ENCODE results near the gene PRSS8.

Gene PRSS8

DNA sequence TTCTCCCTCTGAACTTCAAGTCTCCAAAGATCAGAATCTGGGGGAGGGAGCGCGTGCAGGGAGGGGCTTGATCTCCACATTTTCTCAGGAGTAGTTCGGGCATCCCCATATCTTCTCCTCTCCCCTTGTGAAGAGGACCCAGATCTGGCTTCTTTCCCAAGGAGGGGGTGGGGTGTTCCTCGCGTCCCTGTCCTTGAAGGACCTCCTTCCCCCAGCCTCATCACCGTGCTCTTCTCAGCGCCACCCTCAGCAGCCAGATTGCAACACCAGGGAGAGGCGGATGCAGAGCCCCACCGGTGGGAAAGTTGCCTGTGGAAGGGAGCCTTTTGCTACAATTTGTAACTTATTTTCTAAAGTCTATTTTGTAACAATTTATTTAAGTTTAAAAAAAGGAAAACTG, 52.4 kb downstream of the PRSS8 start:
- TF ChIP-seq, protein P1, sequence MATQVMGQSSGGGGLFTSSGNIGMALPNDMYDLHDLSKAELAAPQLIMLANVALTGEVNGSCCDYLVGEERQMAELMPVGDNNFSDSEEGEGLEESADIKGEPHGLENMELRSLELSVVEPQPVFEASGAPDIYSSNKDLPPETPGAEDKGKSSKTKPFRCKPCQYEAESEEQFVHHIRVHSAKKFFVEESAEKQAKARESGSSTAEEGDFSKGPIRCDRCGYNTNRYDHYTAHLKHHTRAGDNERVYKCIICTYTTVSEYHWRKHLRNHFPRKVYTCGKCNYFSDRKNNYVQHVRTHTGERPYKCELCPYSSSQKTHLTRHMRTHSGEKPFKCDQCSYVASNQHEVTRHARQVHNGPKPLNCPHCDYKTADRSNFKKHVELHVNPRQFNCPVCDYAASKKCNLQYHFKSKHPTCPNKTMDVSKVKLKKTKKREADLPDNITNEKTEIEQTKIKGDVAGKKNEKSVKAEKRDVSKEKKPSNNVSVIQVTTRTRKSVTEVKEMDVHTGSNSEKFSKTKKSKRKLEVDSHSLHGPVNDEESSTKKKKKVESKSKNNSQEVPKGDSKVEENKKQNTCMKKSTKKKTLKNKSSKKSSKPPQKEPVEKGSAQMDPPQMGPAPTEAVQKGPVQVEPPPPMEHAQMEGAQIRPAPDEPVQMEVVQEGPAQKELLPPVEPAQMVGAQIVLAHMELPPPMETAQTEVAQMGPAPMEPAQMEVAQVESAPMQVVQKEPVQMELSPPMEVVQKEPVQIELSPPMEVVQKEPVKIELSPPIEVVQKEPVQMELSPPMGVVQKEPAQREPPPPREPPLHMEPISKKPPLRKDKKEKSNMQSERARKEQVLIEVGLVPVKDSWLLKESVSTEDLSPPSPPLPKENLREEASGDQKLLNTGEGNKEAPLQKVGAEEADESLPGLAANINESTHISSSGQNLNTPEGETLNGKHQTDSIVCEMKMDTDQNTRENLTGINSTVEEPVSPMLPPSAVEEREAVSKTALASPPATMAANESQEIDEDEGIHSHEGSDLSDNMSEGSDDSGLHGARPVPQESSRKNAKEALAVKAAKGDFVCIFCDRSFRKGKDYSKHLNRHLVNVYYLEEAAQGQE (IDR thresholded peaks at IDR 0.05; ENCODE audit: low read depth) = no peak
- TF ChIP-seq YY1 (IDR thresholded peaks at IDR 0.05; ENCODE audit: low read depth) = no peak
- TF ChIP-seq TEAD4 (IDR thresholded peaks at IDR 0.05) = no peak

DNA sequence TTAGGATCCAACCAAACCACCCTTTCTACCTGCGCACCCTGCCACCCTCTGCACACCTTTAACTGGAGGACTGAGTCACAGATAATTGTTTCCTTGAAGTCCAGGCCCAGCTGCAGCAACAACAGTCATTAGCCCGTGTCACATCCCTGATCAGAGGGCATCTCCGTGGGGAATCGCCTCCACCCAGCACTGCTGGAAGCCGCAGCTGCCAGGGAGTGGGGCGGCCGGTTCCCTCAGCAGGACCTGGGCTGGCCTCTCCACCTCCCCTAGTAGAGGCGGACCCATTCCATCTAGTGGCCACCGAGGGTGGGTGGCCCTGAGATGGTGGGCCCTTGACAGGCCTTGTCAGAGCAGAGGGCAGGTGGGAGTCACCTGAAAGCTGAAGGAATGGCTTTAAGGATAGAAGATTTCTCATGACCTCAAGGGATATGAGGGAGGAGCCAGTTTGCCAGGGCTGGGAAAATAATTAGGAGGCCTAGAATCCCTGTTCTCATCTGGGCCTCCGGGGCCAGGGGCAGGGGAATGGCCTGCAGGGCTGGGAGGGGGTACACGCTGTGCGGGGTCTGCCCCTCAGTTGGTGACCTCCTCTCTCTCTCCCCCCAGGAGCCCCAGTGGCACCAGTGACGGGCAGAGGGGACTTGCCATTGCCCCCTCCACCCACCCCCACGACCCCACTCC, 53.0 kb downstream of the PRSS8 start:
- peak; percentile 63 for TF ChIP-seq TCF12 (IDR thresholded peaks at IDR 0.05; ENCODE audit: low read depth)
- peak; percentile 36; the same call in 1 of the 2 replicates for TF ChIP-seq ZBTB7A (IDR thresholded peaks at IDR 0.05; ENCODE audit: low read depth)
- TF ChIP-seq, protein P2, sequence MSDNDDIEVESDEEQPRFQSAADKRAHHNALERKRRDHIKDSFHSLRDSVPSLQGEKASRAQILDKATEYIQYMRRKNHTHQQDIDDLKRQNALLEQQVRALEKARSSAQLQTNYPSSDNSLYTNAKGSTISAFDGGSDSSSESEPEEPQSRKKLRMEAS (IDR thresholded peaks at IDR 0.05) = no peak
- 0 out of 2 replicates have a peak, but pooled peaks have one; percentile 6 for TF ChIP-seq RAD21 (IDR thresholded peaks at IDR 0.05; ENCODE audit: low read depth)
- no peak for TF ChIP-seq EGR1 (IDR thresholded peaks at IDR 0.05)
- no peak for TF ChIP-seq TAF1 (IDR thresholded peaks at IDR 0.05; ENCODE audit: low read depth)
- TF ChIP-seq CREB1 (IDR thresholded peaks at IDR 0.05; ENCODE audit: low read depth) = no peak
- TF ChIP-seq, protein P1 (IDR thresholded peaks at IDR 0.05; ENCODE audit: low read depth) = no peak
